HG02943 (cell line): ENCODE data around the gene TES.
"Not testable (repeated sequence)": the region's sequence is repeated elsewhere in the genome, so short reads cannot be mapped to it uniquely, and the experiment has no call there.

Source experiments
- ATAC-seq: cut with Tn5 transposase; IDR thresholded peaks from one replicate; pipeline ENCODE4 v1.9.1; 2021; ENCODE audit warnings: mild to moderate bottlenecking, low read depth, moderate library complexity; ENCODE audit not compliant: unreplicated experiment

TES gene

GRCh38 chr7:116277070-116277469 lies 66.7 kb downstream of the TES start:
- ATAC-seq: no peak

GRCh38 chr7:116279217-116279616 lies 68.9 kb downstream of the TES start:
- ATAC-seq: no peak

- no peak for ATAC-seq
Observed at GRCh38 chr7:116280803-116281202, 70.5 kb downstream of the TES start.

- ATAC-seq: no peak
Observed at GRCh38 chr7:116283595-116284204, 73.4 kb downstream of the TES start.

GRCh38 chr7:116284390-116284789 lies 74.1 kb downstream of the TES start:
- ATAC-seq: no peak

GRCh38 chr7:116285252-116285651 lies 74.9 kb downstream of the TES start:
- ATAC-seq: no peak

- no peak for ATAC-seq
Observed at GRCh38 chr7:116290740-116291139, 80.4 kb downstream of the TES start.

GRCh38 chr7:116291937-116292336 lies 81.6 kb downstream of the TES start:
- no peak for ATAC-seq

GRCh38 chr7:116292381-116292780 lies 82.0 kb downstream of the TES start:
- no peak for ATAC-seq

GRCh38 chr7:116293139-116293538 lies 82.8 kb downstream of the TES start:
- ATAC-seq: no peak

GRCh38 chr7:116293633-116294032 lies 83.3 kb downstream of the TES start:
- no peak for ATAC-seq

- not testable (repeated sequence) for ATAC-seq
Observed at GRCh38 chr7:116295903-116296302, 85.6 kb downstream of the TES start.

GRCh38 chr7:116298055-116298454 lies 87.7 kb downstream of the TES start:
- no peak for ATAC-seq

GRCh38 chr7:116298576-116298975 lies 88.2 kb downstream of the TES start:
- no peak for ATAC-seq

- no peak for ATAC-seq
Observed at GRCh38 chr7:116305485-116306408, 95.4 kb downstream of the TES start.

GRCh38 chr7:116306409-116307048 lies 96.2 kb downstream of the TES start:
- no peak for ATAC-seq

- no peak for ATAC-seq
Observed at GRCh38 chr7:116307253-116307652, 96.9 kb downstream of the TES start.
